Esophagus squamous epithelium (tissue), 4 donors: Measurements from ENCODE around the gene CD160.

Experiments used
- POLR2A ChIP-seq, 4 donors: fragments of 450-650 bp; IDR thresholded peaks; one replicate each; pipeline ENCODE4 v1.6.1; 2017; ENCODE audit warnings: antibody characterized with exemption in 4 of 4, mild to moderate bottlenecking in 4 of 4, moderate library complexity in 3 of 4
- TF ChIP-seq, protein P1 (sequence below), 6 experiments: fragments of 450-650 bp in 4 of 6; fragments of 200-600 bp in 2 of 6; sonication (generic) in 2 of 6; IDR thresholded peaks; one replicate each; pipeline ENCODE4 v1.5.1; 2016 to 2019; ENCODE audit warnings: antibody characterized with exemption in 6 of 6, mild to moderate bottlenecking in 4 of 6, moderate library complexity in 4 of 6

- no peak for TF ChIP-seq POLR2A (IDR thresholded peaks at IDR 0.05)
- TF ChIP-seq, protein P1, sequence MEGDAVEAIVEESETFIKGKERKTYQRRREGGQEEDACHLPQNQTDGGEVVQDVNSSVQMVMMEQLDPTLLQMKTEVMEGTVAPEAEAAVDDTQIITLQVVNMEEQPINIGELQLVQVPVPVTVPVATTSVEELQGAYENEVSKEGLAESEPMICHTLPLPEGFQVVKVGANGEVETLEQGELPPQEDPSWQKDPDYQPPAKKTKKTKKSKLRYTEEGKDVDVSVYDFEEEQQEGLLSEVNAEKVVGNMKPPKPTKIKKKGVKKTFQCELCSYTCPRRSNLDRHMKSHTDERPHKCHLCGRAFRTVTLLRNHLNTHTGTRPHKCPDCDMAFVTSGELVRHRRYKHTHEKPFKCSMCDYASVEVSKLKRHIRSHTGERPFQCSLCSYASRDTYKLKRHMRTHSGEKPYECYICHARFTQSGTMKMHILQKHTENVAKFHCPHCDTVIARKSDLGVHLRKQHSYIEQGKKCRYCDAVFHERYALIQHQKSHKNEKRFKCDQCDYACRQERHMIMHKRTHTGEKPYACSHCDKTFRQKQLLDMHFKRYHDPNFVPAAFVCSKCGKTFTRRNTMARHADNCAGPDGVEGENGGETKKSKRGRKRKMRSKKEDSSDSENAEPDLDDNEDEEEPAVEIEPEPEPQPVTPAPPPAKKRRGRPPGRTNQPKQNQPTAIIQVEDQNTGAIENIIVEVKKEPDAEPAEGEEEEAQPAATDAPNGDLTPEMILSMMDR (IDR thresholded peaks at IDR 0.05), result peak; percentile 74 to 96 (median 84)
Observed at GRCh38 chr1:145720878-145721671, 1.8 kb downstream of the CD160 start.
